Keratinocyte (primary cell): ENCODE data around the gene SPATS2L. TPM values are rescaled to one million over a fixed set of nuclear protein-coding genes. Genes with fewer than 3 reads are reported as not detected.

Experiments used
- DNase-seq: peaks from one replicate; pipeline ENCODE4 v3.0.0-alpha.2; 2011; ENCODE audit warnings: low read depth, missing footprints, low spot score
- FAIRE-seq: peaks from 2 replicates; lab custom pipeline; 2011; peaks lifted over from hg19 to GRCh38; lab: Jason Lieb, UNC
- H2AFZ ChIP-seq: 2 replicates; pipeline ENCODE4 v1.6.0; 2012; ENCODE audit warnings: low read length, control low read depth, inconsistent platforms; ENCODE audit not compliant: control insufficient read depth
- H3K27ac ChIP-seq: 2 replicates; pipeline ENCODE4 v1.5.1; 2011; ENCODE audit warnings: low read length; ENCODE audit not compliant: control insufficient read depth, insufficient read depth
- H3K27me3 ChIP-seq: 3 replicates; pipeline ENCODE4 v1.6.0; 2011; ENCODE audit warnings: low read length; ENCODE audit not compliant: control insufficient read depth, insufficient read depth; ENCODE audit errors: extremely low read depth
- H3K36me3 ChIP-seq, 2 experiments: 2 replicates in 1 of 2; 3 replicates in 1 of 2; pipeline ENCODE4 v1.5.1; 2011; ENCODE audit warnings: low read length in 2 of 2, mild to moderate bottlenecking in 1 of 2; ENCODE audit not compliant: control insufficient read depth in 2 of 2, insufficient read depth in 2 of 2; ENCODE audit errors: extremely low read depth in 1 of 2
- H3K4me1 ChIP-seq: 3 replicates; pipeline ENCODE4 v1.5.1; 2011; ENCODE audit warnings: low read length; ENCODE audit not compliant: control insufficient read depth, insufficient read depth; ENCODE audit errors: extremely low read depth
- H3K4me2 ChIP-seq: 3 replicates; pipeline ENCODE4 v1.6.0; 2011; ENCODE audit warnings: low read depth, low read length; ENCODE audit not compliant: control insufficient read depth, insufficient read depth; ENCODE audit errors: extremely low read depth
- H3K4me3 ChIP-seq, 3 experiments: fragments of 200-600 bp in 1 of 3; sonication (generic) in 1 of 3; 2 replicates in 2 of 3; 3 replicates in 1 of 3; pipeline ENCODE4 v1.5.1; 2011 to 2016; ENCODE audit warnings: low read length in 3 of 3, mild to moderate bottlenecking in 3 of 3, control low read depth in 2 of 3, inconsistent platforms in 1 of 3, low read depth in 1 of 3, mixed read lengths in 1 of 3, mixed run types in 1 of 3, moderate library complexity in 1 of 3; ENCODE audit not compliant: control insufficient read depth in 2 of 3, insufficient read depth in 2 of 3; ENCODE audit errors: extremely low read depth in 1 of 3
- H3K79me2 ChIP-seq: 2 replicates; pipeline ENCODE4 v1.6.0; 2012; ENCODE audit warnings: low read length; ENCODE audit not compliant: control insufficient read depth, insufficient read depth
- H3K9ac ChIP-seq: 3 replicates; pipeline ENCODE4 v1.6.0; 2011; ENCODE audit warnings: low read length; ENCODE audit not compliant: control insufficient read depth, insufficient read depth; ENCODE audit errors: extremely low read depth
- H3K9me1 ChIP-seq: 3 replicates; pipeline ENCODE4 v1.6.0; 2011; ENCODE audit warnings: low read length; ENCODE audit not compliant: control insufficient read depth, insufficient read depth; ENCODE audit errors: extremely low read depth
- H3K9me3 ChIP-seq: 2 replicates; pipeline ENCODE4 v1.5.1; 2012; ENCODE audit warnings: low read depth, low read length; ENCODE audit not compliant: control insufficient read depth
- H4K20me1 ChIP-seq: 3 replicates; pipeline ENCODE4 v1.6.0; 2011; ENCODE audit warnings: low read length; ENCODE audit not compliant: control insufficient read depth, insufficient read depth; ENCODE audit errors: extremely low read depth
- EZH2 ChIP-seq: IDR thresholded peaks from one replicate; pipeline ENCODE4 v1.6.1; 2012; ENCODE audit warnings: inconsistent platforms, mild to moderate bottlenecking, low read length, moderate library complexity
- dilution Hi-C: fragments of 300-500 bp; cut with MboI; formaldehyde crosslinking; loops from one replicate; pipeline ENCODE4 v1.7.0; 2020; ENCODE audit warnings: low sequenced_read_pairs; ENCODE audit not compliant: extremely low pct_ligation_motif_present
- polyA plus RNA-seq, 5 experiments: library from polyadenylated mRNA; depleted of rRNA in 3 of 5; stranded (reverse) in 3 of 5; stranded (forward) in 1 of 5; unstranded in 1 of 5; fragments of >200 nt; gene quantifications; 1 replicate in 1 of 5; 2 replicates in 3 of 5; 3 replicates in 1 of 5; pipeline versions ENCODE4 v1.2.1 to v1.2.3, GENCODE V29; 2011 to 2012; ENCODE audit warnings: missing spikeins in 2 of 5, low read depth in 1 of 5, low replicate concordance in 1 of 5
- TF ChIP-seq, protein P1 (sequence below), 3 experiments: IDR thresholded peaks in 1 of 3; conservative IDR thresholded peaks in 1 of 3; optimal IDR thresholded peaks in 1 of 3; 2 replicates in 2 of 3; 3 replicates in 1 of 3; pipeline versions ENCODE3 to v1.5.1; 2011; ENCODE audit warnings: low read length in 3 of 3, mild to moderate bottlenecking in 3 of 3, moderate library complexity in 2 of 3, control low read depth in 1 of 3, inconsistent platforms in 1 of 3; ENCODE audit not compliant: insufficient read depth in 2 of 3; ENCODE audit errors: extremely low read depth in 1 of 3

Gene SPATS2L
- polyA plus RNA-seq, 1 donor (not counting 4 experiments of a cell fraction or from before 2014, with no cell fraction given) = 95.3 TPM

DNA sequence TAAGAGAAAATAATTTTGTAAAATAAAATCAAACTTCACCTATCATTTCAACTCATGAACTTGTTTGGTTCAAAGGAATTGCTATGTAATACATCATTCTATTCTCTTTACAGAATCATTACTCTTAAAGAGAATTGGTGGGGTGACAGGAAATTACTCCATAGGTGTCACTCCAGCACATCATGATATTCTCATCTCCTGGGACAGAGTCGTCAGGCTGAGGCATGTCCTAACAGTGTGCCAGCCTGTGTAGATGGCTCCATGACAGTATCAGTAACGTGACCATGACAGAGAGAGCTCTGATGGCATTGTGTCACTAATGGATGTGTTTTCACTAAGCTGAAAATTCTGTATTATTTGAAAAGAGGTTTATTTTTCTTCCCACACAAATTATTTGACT lies 13.9 kb downstream of the SPATS2L start:
- FAIRE-seq = peak; percentile 69

DNA sequence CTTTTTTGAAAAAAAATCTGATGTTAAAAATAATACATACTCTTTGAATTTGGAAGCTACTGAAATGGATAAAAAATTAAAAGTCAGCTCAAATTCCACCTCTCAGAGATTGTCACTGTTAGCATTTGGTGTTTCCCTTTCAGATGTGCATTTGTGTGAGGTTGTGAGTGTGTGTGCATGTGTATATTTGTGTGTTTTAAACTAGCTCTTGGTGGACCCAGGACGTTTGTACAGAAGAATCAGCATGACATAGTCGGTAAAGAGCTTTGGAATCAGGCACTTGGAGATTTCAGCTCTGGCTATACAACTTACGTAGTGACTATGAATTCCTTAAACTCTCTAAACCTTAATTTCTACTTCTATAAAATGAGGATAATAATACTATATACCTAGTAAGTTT lies 14.5 kb downstream of the SPATS2L start:
- Histone ChIP-seq H4K20me1 (no peaks in the 10 kb centered on the region), H3K27me3 (no peaks in the 10 kb centered on the region), H3K4me1 (peaks cover 24% of the 10 kb centered on the region), H3K4me3 (no peak overlapping the region), H3K79me2 (peaks cover 90% of the 10 kb centered on the region), H3K4me2 (no peak overlapping the region), H3K27ac (no peak overlapping the region), H3K36me3 (peaks cover 0 to 4% of the 10 kb centered on the region in 2 experiments), H3K9ac (no peak overlapping the region), H2AFZ (no peak overlapping the region), H3K9me3 (no peaks in the 10 kb centered on the region), H3K9me1 (no peaks in the 10 kb centered on the region)
- TF ChIP-seq EZH2 = no peak
- TF ChIP-seq, protein P1, sequence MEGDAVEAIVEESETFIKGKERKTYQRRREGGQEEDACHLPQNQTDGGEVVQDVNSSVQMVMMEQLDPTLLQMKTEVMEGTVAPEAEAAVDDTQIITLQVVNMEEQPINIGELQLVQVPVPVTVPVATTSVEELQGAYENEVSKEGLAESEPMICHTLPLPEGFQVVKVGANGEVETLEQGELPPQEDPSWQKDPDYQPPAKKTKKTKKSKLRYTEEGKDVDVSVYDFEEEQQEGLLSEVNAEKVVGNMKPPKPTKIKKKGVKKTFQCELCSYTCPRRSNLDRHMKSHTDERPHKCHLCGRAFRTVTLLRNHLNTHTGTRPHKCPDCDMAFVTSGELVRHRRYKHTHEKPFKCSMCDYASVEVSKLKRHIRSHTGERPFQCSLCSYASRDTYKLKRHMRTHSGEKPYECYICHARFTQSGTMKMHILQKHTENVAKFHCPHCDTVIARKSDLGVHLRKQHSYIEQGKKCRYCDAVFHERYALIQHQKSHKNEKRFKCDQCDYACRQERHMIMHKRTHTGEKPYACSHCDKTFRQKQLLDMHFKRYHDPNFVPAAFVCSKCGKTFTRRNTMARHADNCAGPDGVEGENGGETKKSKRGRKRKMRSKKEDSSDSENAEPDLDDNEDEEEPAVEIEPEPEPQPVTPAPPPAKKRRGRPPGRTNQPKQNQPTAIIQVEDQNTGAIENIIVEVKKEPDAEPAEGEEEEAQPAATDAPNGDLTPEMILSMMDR (optimal IDR thresholded peaks at IDR 0.05 in 1 of 3, IDR thresholded peaks at IDR 0.05 in 1 of 3, conservative IDR thresholded peaks at IDR 0.05 in 1 of 3; ENCODE audit: extremely low read depth in 1 of 3, insufficient read depth in 2 of 3, low read length in 3 of 3) = no peak
- dilution Hi-C loops = no loop called here
- no peak for DNase-seq
- no peak for FAIRE-seq

More for the DNA sequence above, 13.9 kb downstream of the SPATS2L start:
- no peaks in the 10 kb centered on the region for H4K20me1 ChIP-seq
- no peaks in the 10 kb centered on the region for H3K9me1 ChIP-seq
- H3K27me3 ChIP-seq = no peaks in the 10 kb centered on the region
- H3K4me2 ChIP-seq = peak overlapping the region; percentile 33
- peak overlapping the region; percentile 60 for H3K27ac ChIP-seq
- no peak for DNase-seq
- no peaks in the 10 kb centered on the region for H3K9me3 ChIP-seq
- peaks cover 88% of the 10 kb centered on the region for H3K79me2 ChIP-seq
- no peak overlapping the region for H2AFZ ChIP-seq
- H3K9ac ChIP-seq = no peak overlapping the region
- TF ChIP-seq EZH2 = no peak
- TF ChIP-seq, protein P1 (optimal IDR thresholded peaks at IDR 0.05 in 1 of 3, IDR thresholded peaks at IDR 0.05 in 1 of 3, conservative IDR thresholded peaks at IDR 0.05 in 1 of 3; ENCODE audit: extremely low read depth in 1 of 3, insufficient read depth in 2 of 3, low read length in 3 of 3) = no peak
- peaks cover 0 to 4% of the 10 kb centered on the region in 2 experiments for H3K36me3 ChIP-seq
- H3K4me3 ChIP-seq = no peak overlapping the region
- dilution Hi-C loops = no loop called here
- H3K4me1 ChIP-seq = peaks cover 29% of the 10 kb centered on the region
